Activated CD8-positive, alpha-beta memory T cell treated with anti-CD3 and anti-CD28 coated beads, Interleukin-2, amount 10 ng/mL, durations not matched to agents 7 days and 5 days (primary cell): ENCODE results near the gene SLC9A1. TPM values are rescaled to one million over a fixed set of nuclear protein-coding genes. Genes with fewer than 3 reads are reported as not detected.

Source experiments
- ATAC-seq: fragments of 150-1000 bp; cut with Tn5 transposase; one replicate; pipeline ENCODE4 v1.10.0; 2021; ENCODE audit warnings: moderate library complexity
- CTCF ChIA-PET: fragments of 350-600 bp; sonication (Branson Sonifier 250); formaldehyde crosslinking; loops from one replicate; lab custom pipeline; 2021; ENCODE audit warnings: antibody characterized with exemption; lab: Charles Lee
- DNase-seq: peaks from one replicate; pipeline ENCODE4 v3.0.0-alpha.2; 2020
- H3K27ac Mint-ChIP-seq: one replicate; pipeline ENCODE4 v1.8.0; 2021; ENCODE audit warnings: mild to moderate bottlenecking, mixed read lengths
- H3K27me3 Mint-ChIP-seq: one replicate; pipeline ENCODE4 v1.8.0; 2021; ENCODE audit warnings: mixed read lengths
- H3K36me3 Mint-ChIP-seq: one replicate; pipeline ENCODE4 v1.8.0; 2021; ENCODE audit warnings: mild to moderate bottlenecking, mixed read lengths
- H3K4me1 Mint-ChIP-seq: one replicate; pipeline ENCODE4 v1.8.0; 2021; ENCODE audit warnings: mixed read lengths
- H3K4me3 Mint-ChIP-seq: one replicate; pipeline ENCODE4 v1.8.0; 2021; ENCODE audit warnings: mild to moderate bottlenecking, moderate library complexity, mixed read lengths
- H3K9me3 Mint-ChIP-seq: one replicate; pipeline ENCODE4 v1.8.0; 2022; ENCODE audit warnings: low read depth, mixed read lengths
- total RNA-seq, 2 experiments: library from RNA; stranded (reverse); gene quantifications; one replicate each; pipeline ENCODE4 v1.2.3, GENCODE V29; 2021

SLC9A1 gene
- total RNA-seq, 2 experiments from 2014 or later = 25.8 to 26.3 TPM

GRCh38 chr1:27149084-27149761, 5.7 kb downstream of the SLC9A1 start:
- Mint-ChIP-seq H3K4me1 (peaks cover 34% of the 10 kb centered on the region), H3K4me3 (no peak overlapping the region), H3K9me3 (no peaks in the 10 kb centered on the region), H3K36me3 (peaks cover 8% of the 10 kb centered on the region), H3K27me3 (no peaks in the 10 kb centered on the region), H3K27ac (no peak overlapping the region)
- no peak for DNase-seq
- CTCF ChIA-PET = interaction anchor here (0.6 to 9.4 kb wide), 7 partner anchors 12 to 165 kb away, joined by 3 to 60 read pairs (median 3); no protein-coding TSS in a partner anchor
- ATAC-seq = no peak

DNA sequence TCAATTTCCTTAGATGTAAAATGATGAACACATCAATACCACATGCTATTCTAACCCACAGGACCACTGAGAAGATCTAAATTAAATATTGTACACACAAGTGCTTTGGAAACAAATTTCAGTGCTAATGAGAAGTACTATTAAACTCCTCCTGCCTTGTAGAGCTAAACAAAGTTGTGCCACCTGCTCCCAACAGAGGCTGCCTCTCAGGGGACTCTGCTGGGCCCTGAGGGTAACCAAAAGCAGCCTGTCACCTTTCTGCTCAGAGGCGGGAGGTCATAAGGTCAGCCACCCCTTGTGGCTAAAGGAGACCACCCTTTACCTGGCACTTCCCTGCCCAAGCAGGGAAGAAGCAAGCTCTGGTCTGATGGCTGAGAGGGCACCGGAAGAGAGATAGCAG, 6.3 kb downstream of the SLC9A1 start:
- no peak for DNase-seq
- H3K27me3 Mint-ChIP-seq = no peaks in the 10 kb centered on the region
- H3K4me3 Mint-ChIP-seq = no peak overlapping the region
- no peaks in the 10 kb centered on the region for H3K9me3 Mint-ChIP-seq
- no peak for ATAC-seq
- H3K27ac Mint-ChIP-seq = no peak overlapping the region
- H3K36me3 Mint-ChIP-seq = peaks cover 9% of the 10 kb centered on the region
- CTCF ChIA-PET = interaction anchor here (0.8 to 9.4 kb wide), 5 partner anchors 12 to 136 kb away, joined by 3 to 60 read pairs (median 3); no protein-coding TSS in a partner anchor
- peaks cover 27% of the 10 kb centered on the region for H3K4me1 Mint-ChIP-seq

DNA sequence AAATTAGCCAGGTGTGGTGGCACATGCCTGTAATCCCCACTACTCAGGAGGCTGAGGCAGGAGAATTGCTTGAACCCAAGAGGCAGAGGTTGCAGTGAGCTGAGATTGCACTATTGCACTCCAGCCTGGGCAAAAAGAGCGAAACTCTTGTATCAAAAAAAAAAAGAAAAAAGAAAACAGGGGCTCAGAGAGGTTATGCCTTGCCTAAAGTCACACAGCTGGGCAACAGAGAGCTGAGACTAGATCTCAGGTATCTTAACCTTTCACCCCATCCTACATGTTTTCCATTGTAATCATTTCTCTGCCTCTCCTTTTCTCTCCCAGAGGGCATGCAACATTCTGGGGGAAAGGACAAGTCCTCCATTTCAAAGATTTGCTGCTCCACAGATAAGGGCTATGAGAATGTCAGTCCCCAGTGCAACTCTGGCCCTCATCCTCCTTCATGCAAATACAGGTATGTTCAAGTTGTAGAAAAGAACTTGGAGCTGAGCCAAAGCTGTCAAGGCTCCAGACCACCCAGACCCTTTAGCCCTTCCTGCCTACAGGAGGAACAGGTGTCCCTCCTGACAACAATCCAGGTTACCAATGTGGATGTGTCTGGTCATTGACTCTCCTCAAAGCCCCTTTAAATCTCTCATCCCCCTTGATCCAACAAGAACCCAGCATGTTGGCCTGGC, 6.9 kb downstream of the SLC9A1 start:
- CTCF ChIA-PET = interaction anchor here (1.2 to 9.4 kb wide), 3 partner anchors 33 to 136 kb away, joined by 3 to 60 read pairs (median 5); no protein-coding TSS in a partner anchor
- no peaks in the 10 kb centered on the region for H3K9me3 Mint-ChIP-seq
- DNase-seq = no peak
- H3K36me3 Mint-ChIP-seq = peaks cover 9% of the 10 kb centered on the region
- H3K4me1 Mint-ChIP-seq = peaks cover 24% of the 10 kb centered on the region
- no peak overlapping the region for H3K27ac Mint-ChIP-seq
- H3K4me3 Mint-ChIP-seq = no peak overlapping the region
- H3K27me3 Mint-ChIP-seq = no peaks in the 10 kb centered on the region
- ATAC-seq = no peak

DNA sequence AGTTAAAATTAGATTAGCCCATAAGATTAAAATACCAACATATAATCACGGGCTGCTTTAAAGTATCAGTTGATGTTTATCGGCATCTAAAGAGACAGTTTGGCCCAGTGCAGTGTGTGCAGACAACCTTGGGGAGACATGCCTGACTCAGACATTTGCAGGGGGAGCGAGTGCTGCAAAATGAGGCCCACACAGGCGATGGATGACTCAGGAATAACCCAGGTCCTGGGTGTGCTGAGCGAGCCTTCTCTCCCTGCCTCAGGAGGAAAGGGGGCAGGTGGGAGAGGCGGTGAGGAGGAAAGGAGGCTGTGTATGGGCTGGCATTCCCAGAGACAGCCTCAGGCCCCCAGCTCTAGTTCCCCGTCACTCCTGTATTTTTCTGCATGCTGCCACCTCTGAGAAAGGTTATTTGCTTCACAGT, 9.0 kb downstream of the SLC9A1 start:
- Mint-ChIP-seq H3K36me3 (peaks cover 9% of the 10 kb centered on the region), H3K4me1 (peaks cover 11% of the 10 kb centered on the region), H3K27me3 (no peaks in the 10 kb centered on the region), H3K27ac (no peak overlapping the region), H3K9me3 (no peaks in the 10 kb centered on the region), H3K4me3 (no peak overlapping the region)
- CTCF ChIA-PET = interaction anchor here (0.9 to 2.1 kb wide), 4 partner anchors 9 to 74 kb away, joined by 3 to 8 read pairs (median 6); partner anchors contain the start of gene SLC9A1
- DNase-seq (no peak), ATAC-seq (no peak)

- Mint-ChIP-seq H3K4me1 (peaks cover 10% of the 10 kb centered on the region), H3K36me3 (peaks cover 9% of the 10 kb centered on the region), H3K27ac (no peak overlapping the region), H3K4me3 (no peak overlapping the region), H3K9me3 (no peaks in the 10 kb centered on the region), H3K27me3 (no peaks in the 10 kb centered on the region)
- CTCF ChIA-PET = interaction anchor here (0.7 to 2.1 kb wide), 7 partner anchors 8 to 83 kb away, joined by 3 to 8 read pairs (median 4); partner anchors contain the start of gene SLC9A1
- ATAC-seq = no peak
- no peak for DNase-seq
Observed at GRCh38 chr1:27144920-27145661, 9.8 kb downstream of the SLC9A1 start.

- H3K4me3 Mint-ChIP-seq = no peak overlapping the region
- H3K27ac Mint-ChIP-seq = no peak overlapping the region
- CTCF ChIA-PET = interaction anchor here (0.7 to 5.4 kb wide), 4 partner anchors 9 to 98 kb away, joined by 3 to 36 read pairs (median 4); partner anchors contain the start of gene SLC9A1
- peaks cover 8% of the 10 kb centered on the region for H3K4me1 Mint-ChIP-seq
- H3K36me3 Mint-ChIP-seq = peaks cover 9% of the 10 kb centered on the region
- no peak for DNase-seq
- no peaks in the 10 kb centered on the region for H3K27me3 Mint-ChIP-seq
- H3K9me3 Mint-ChIP-seq = no peaks in the 10 kb centered on the region
- ATAC-seq = no peak
Observed at GRCh38 chr1:27144049-27144748, 10.7 kb downstream of the SLC9A1 start.

DNA sequence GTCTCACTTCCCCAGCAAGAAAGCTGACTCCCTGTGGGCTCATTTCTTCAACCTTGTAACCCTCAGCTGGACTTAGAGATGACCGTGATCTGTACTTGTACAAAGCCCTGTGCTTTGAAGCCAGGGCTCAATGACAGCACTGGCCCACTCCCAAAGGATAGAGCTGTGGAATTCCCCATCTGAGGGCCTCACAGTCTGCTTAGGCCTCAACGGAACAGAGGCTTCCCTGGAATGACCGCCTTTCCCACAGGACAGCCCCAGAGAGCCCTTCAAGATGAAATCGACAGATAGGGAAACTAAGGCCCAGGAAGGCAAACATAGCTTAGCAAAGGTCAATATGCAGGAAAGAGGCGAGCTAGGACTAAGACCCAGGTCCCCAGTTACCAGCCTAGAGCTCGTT, 11.5 kb downstream of the SLC9A1 start:
- peaks cover 9% of the 10 kb centered on the region for H3K36me3 Mint-ChIP-seq
- peaks cover 7% of the 10 kb centered on the region for H3K4me1 Mint-ChIP-seq
- ATAC-seq = no peak
- no peaks in the 10 kb centered on the region for H3K27me3 Mint-ChIP-seq
- no peak overlapping the region for H3K27ac Mint-ChIP-seq
- no peak for DNase-seq
- H3K9me3 Mint-ChIP-seq = no peaks in the 10 kb centered on the region
- CTCF ChIA-PET = interaction anchor here (1.2 to 5.4 kb wide), 2 partner anchors 9 to 98 kb away, joined by 4 to 36 read pairs; partner anchors contain the start of gene SLC9A1
- no peak overlapping the region for H3K4me3 Mint-ChIP-seq

DNA sequence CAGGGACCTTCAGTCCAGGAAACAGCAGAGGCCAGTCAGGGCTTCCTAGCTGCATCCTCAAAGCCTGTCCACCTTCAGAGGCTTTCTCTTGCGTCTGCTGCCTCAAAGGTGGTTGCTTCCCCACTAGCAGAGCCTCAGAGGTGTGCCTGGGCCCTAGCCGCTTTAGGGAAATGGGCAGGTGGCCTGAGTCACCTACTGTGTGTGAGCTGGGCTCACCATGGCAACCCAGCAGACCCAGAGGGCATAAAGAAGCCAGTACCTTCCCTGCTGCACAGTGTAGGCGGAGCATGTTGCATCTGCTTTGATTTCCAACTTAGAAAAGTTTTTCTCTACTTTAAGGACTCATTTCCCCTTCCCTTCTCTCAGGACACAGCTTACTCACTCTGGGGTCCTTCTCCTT, 12.5 kb downstream of the SLC9A1 start:
- peaks cover 15% of the 10 kb centered on the region for H3K4me1 Mint-ChIP-seq
- DNase-seq (no peak), ATAC-seq (peak; percentile 9)
- H3K9me3 Mint-ChIP-seq = no peaks in the 10 kb centered on the region
- H3K4me3 Mint-ChIP-seq = no peak overlapping the region
- H3K36me3 Mint-ChIP-seq = peaks cover 9% of the 10 kb centered on the region
- H3K27me3 Mint-ChIP-seq = no peaks in the 10 kb centered on the region
- no peak overlapping the region for H3K27ac Mint-ChIP-seq
- CTCF ChIA-PET = interaction anchor here (1.7 to 5.4 kb wide), 2 partner anchors 10 to 30 kb away, joined by 6 to 36 read pairs; partner anchors contain the start of gene SLC9A1

DNA sequence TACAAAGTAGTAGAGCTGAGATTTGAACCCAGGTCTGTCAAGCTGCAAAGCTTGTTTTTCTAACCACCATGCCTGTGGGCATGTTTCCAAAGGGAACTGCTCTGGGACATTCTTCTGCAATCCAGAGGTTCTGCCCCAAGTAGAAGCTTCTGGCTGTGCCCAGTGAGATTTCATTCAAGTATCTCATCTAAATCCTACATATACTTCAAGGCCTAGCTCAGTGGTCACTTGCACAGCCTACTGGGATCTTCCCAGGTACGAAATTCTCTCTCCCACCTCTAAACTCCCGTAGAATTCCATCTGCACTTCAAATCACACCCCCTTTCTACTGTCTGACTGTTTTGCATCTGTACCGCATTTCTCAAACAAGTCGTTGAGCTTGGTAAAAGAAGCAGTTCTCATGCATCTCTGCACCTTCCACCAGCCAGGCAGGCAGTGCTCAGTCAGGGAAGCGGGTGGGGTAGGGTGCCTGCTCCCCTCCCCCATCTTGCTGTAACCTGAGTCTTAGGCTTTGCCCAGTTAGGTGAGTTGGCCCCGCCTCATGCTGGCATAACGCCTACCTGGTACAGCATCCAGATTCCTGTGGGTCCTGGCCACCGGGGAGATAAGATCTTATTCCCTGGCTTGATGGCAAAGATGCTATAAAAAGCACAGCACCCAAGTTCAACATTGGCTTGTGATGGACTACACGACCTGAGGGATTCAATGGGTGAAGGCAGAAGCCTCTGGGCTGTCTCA, 13.5 kb downstream of the SLC9A1 start:
- no peak overlapping the region for H3K27ac Mint-ChIP-seq
- CTCF ChIA-PET = interaction anchor here (0.9 to 5.4 kb wide), 4 partner anchors 11 to 38 kb away, joined by 4 to 36 read pairs (median 6); partner anchors contain the start of gene SLC9A1
- DNase-seq (no peak), ATAC-seq (no peak)
- no peaks in the 10 kb centered on the region for H3K9me3 Mint-ChIP-seq
- peaks cover 25% of the 10 kb centered on the region for H3K4me1 Mint-ChIP-seq
- H3K4me3 Mint-ChIP-seq = no peak overlapping the region
- no peaks in the 10 kb centered on the region for H3K27me3 Mint-ChIP-seq
- H3K36me3 Mint-ChIP-seq = peaks cover 9% of the 10 kb centered on the region

DNA sequence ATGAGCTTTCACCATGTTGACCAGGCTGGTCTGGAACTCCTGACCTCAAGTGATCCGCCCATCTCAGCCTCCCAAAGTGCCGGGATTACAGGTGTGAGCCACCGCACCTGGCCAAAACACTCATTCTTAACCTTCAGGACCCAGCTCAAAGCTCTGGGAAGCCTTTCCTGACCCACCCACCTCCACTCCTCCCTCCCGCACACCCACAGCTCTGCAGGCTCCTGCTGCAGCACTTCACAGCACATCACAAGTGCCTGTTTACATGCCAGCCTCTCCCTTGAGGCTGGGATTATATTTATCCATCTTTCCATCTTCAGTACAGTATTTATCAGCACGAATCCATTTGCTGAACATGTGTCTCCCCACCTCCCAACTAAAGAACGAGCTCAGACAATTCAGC, 14.9 kb downstream of the SLC9A1 start:
- no peak for ATAC-seq
- DNase-seq = no peak
- CTCF ChIA-PET = interaction anchor here (1.2 to 5.4 kb wide), 4 partner anchors 13 to 57 kb away, joined by 3 to 36 read pairs (median 6); partner anchors contain the start of gene SLC9A1
- Mint-ChIP-seq H3K9me3 (no peaks in the 10 kb centered on the region), H3K27me3 (no peaks in the 10 kb centered on the region), H3K36me3 (peaks cover 7% of the 10 kb centered on the region), H3K4me3 (no peak overlapping the region), H3K27ac (no peak overlapping the region), H3K4me1 (peaks cover 36% of the 10 kb centered on the region)

- ATAC-seq (no peak), DNase-seq (no peak)
- Mint-ChIP-seq H3K9me3 (no peaks in the 10 kb centered on the region), H3K27ac (peak overlapping the region; percentile 40), H3K36me3 (peaks cover 6% of the 10 kb centered on the region), H3K4me1 (peaks cover 39% of the 10 kb centered on the region), H3K4me3 (no peak overlapping the region), H3K27me3 (no peaks in the 10 kb centered on the region)
- CTCF ChIA-PET = interaction anchor here (1.2 to 5.4 kb wide), 5 partner anchors 10 to 93 kb away, joined by 4 to 36 read pairs (median 8); partner anchors contain the start of gene SLC9A1
Observed at GRCh38 chr1:27138927-27139326, 16.0 kb downstream of the SLC9A1 start.

DNA sequence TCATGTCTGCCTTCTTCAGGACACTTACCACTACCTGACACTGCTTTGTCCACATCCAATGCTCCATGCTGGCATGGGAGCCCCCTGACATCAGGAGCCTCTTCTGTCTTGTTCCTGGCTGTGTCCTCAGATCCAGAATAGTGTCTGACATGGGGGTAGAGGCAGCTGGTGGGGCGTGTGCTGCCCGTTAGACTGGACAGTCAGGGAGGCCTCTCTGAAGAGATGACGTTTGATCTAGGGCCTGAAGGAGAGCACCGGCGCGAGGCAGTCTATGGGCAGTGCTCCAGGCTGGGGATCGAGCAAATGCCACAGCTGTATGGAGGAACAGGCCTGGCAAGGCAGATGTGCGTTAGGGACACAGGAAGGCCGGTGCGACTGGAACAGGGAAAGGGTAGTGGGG, 16.6 kb downstream of the SLC9A1 start:
- peak overlapping the region; percentile 99 for H3K27ac Mint-ChIP-seq
- no peaks in the 10 kb centered on the region for H3K9me3 Mint-ChIP-seq
- no peak for DNase-seq
- H3K4me3 Mint-ChIP-seq = no peak overlapping the region
- CTCF ChIA-PET = interaction anchor here (0.9 to 4.5 kb wide), 5 partner anchors 9 to 92 kb away, joined by 3 to 35 read pairs (median 6); partner anchors contain the start of gene SLC9A1
- H3K36me3 Mint-ChIP-seq = peaks cover 6% of the 10 kb centered on the region
- H3K27me3 Mint-ChIP-seq = no peaks in the 10 kb centered on the region
- no peak for ATAC-seq
- H3K4me1 Mint-ChIP-seq = peaks cover 40% of the 10 kb centered on the region
